HG03575 (cell line): ENCODE measurements around the gene PCDHB7.
"Not testable (repeated sequence)": the region's sequence is repeated elsewhere in the genome, so short reads cannot be mapped to it uniquely, and the experiment has no call there.

Source experiments
- ATAC-seq: cut with Tn5 transposase; IDR thresholded peaks from one replicate; pipeline ENCODE4 v1.9.1; 2021; ENCODE audit not compliant: unreplicated experiment, insufficient number of reproducible peaks, low FRiP score; ENCODE audit errors: extremely low read depth

Gene PCDHB7

GRCh38 chr5:141172381-141173204, at the start of gene PCDHB7:
Gene PCDHB7 (plus strand): TSS chr5:141172644. CDS start chr5:141172836, 192 bp downstream.
- ATAC-seq = no peak

- ATAC-seq = not testable (repeated sequence)
Measured at GRCh38 chr5:141123396-141124135, 48.9 kb upstream of the PCDHB7 start.

- no peak for ATAC-seq
Measured at GRCh38 chr5:141127305-141127704, 45.1 kb upstream of the PCDHB7 start.

- ATAC-seq = no peak
Measured at GRCh38 chr5:141135030-141135717, 37.3 kb upstream of the PCDHB7 start, which contains the start of gene PCDHB5. Gene PCDHB5 (plus strand): TSS chr5:141135206. CDS start chr5:141135435, 229 bp downstream.

- no peak for ATAC-seq
Measured at GRCh38 chr5:141135718-141136266, 36.7 kb upstream of the PCDHB7 start.

- not testable (repeated sequence) for ATAC-seq
Measured at GRCh38 chr5:141137346-141137745, 35.1 kb upstream of the PCDHB7 start.

GRCh38 chr5:141149812-141150211, 22.6 kb upstream of the PCDHB7 start, which contains the start of gene PCDHB6:
Gene PCDHB6 (plus strand): TSS chr5:141150057. CDS start chr5:141150258, 201 bp downstream.
- no peak for ATAC-seq

- no peak for ATAC-seq
Measured at GRCh38 chr5:141150224-141150992, 22.0 kb upstream of the PCDHB7 start.

- no peak for ATAC-seq
Measured at GRCh38 chr5:141150993-141151325, 21.5 kb upstream of the PCDHB7 start.

GRCh38 chr5:141151632-141152031, 20.8 kb upstream of the PCDHB7 start:
- ATAC-seq = not testable (repeated sequence)

GRCh38 chr5:141152096-141152495, 20.3 kb upstream of the PCDHB7 start:
- ATAC-seq = not testable (repeated sequence)

- no peak for ATAC-seq
Measured at GRCh38 chr5:141155540-141156374, 16.7 kb upstream of the PCDHB7 start.

GRCh38 chr5:141157356-141157755, 15.1 kb upstream of the PCDHB7 start:
- not testable (repeated sequence) for ATAC-seq

GRCh38 chr5:141157901-141158300, 14.5 kb upstream of the PCDHB7 start:
- ATAC-seq = not testable (repeated sequence)

GRCh38 chr5:141174291-141175104, 2.1 kb downstream of the PCDHB7 start:
- not testable (repeated sequence) for ATAC-seq

- ATAC-seq = no peak
Measured at GRCh38 chr5:141175933-141176332, 3.5 kb downstream of the PCDHB7 start.
